ENCODE measurements around the gene TDP1.

GRCh38 chr14:89977668-89978067, 21.9 kb downstream of the TDP1 start:
- TF ChIP-seq CTCF (IDR thresholded peaks at IDR 0.05) (no peak), POLR2A (IDR thresholded peaks at IDR 0.05) (no peak)
